GM19023 (cell line): ENCODE results near the gene ARHGEF28.

ENCODE experiments used
- ATAC-seq: cut with Tn5 transposase; IDR thresholded peaks from one replicate; pipeline ENCODE4 v1.9.1; 2021; ENCODE audit warnings: mild to moderate bottlenecking, moderate library complexity; ENCODE audit not compliant: unreplicated experiment

ARHGEF28 gene

DNA sequence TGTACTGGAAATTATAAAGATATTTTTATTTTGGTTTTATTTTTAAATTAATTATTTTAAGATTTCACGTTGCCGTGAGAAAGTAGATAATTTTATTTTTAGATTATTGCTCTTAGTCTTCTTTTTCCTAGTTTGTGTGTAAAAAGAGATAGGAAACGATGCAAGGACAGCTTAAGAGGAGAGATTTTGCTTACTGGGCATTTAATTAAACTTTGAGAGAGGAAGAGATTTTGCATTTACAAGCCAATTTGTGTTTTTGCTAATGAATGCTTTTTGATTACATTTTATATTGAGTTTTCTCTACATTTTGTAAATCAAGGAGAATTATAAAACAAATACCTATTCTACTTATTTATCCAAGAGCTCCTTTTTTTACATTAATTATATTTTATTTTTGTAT lies 64.0 kb downstream of the ARHGEF28 start:
- ATAC-seq, result no peak

DNA sequence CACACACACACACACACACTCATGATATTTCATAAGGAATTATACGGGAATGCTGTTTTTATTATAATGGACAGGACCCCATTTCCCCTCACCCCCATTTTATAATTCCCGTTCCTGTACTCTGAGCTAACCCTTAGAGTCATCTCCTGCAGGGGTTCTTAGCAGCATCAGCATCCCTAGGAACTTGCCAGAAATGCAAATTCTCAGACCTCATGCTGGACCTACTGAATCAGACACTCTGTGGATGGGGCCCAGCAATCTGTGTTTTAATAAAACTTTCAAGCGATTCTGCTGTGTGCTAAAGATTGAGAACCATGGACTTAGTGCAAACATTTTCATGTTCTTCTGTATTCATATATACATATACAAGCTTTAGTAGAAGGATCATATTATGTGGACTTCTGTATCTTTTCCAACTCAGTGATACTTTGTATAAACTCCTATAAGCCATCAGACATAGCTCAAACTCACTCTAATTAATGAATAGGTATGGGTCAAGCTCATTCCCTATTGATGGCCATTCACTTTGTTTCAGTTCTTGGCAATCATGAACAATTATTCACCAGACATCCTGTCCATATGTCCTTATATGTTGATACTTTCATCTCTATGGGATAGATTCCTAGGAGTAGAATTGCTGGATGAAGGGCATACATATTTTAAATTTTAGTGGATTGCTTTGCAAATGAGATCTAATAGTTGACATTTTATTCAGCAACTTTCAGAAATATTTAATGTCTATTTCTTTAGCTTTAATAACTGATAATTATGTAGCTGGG lies 65.5 kb downstream of the ARHGEF28 start:
- ATAC-seq, result no peak

GRCh38 chr5:73692166-73692640 lies 66.2 kb downstream of the ARHGEF28 start:
- peak; percentile 44 for ATAC-seq

GRCh38 chr5:73692981-73693380 lies 67.0 kb downstream of the ARHGEF28 start:
- no peak for ATAC-seq

GRCh38 chr5:73693573-73694061 lies 67.6 kb downstream of the ARHGEF28 start:
- ATAC-seq, result no peak

DNA sequence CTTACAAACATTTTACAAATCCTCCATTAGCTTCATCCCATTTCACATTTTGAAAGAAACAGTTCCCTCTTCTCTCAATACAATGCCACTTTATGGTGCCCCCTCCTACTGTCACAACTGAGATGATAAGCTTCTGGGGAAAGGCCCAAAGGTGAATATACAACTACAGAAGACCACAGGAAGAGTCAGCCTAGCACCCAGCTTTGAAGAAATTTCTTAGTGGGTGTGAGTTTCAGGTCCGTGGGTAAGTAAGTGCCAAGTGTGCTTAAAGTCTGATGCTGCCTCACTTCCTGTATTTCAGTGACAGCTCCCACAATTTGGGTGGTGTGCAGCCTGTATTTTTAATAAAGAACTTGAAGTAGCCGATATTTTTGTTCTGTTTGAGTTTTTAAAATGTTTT lies 68.1 kb downstream of the ARHGEF28 start:
- ATAC-seq, result peak; percentile 75

GRCh38 chr5:73698011-73698410 lies 72.0 kb downstream of the ARHGEF28 start:
- no peak for ATAC-seq

DNA sequence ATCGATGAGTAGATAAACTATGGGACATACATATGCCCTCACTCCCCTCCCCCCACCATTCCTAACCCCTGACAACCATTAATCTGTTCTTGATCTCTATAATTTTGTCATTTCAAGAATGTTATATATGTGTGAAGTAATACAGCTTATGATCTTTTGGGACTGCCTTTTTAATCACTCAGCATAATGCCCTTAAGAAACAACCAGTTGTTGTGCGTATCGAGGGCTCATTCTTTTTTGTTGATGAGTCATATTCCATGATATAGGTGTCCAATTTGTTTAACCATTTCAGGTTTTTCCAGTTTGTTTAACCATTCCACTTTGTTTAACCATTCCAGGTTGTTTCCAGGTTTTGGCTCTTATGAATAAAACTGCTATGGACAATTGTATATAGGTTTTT lies 75.6 kb downstream of the ARHGEF28 start:
- ATAC-seq, result no peak

- ATAC-seq, result no peak
Observed at GRCh38 chr5:73702534-73702933, 76.5 kb downstream of the ARHGEF28 start.

GRCh38 chr5:73702951-73703350 lies 77.0 kb downstream of the ARHGEF28 start:
- ATAC-seq, result no peak

DNA sequence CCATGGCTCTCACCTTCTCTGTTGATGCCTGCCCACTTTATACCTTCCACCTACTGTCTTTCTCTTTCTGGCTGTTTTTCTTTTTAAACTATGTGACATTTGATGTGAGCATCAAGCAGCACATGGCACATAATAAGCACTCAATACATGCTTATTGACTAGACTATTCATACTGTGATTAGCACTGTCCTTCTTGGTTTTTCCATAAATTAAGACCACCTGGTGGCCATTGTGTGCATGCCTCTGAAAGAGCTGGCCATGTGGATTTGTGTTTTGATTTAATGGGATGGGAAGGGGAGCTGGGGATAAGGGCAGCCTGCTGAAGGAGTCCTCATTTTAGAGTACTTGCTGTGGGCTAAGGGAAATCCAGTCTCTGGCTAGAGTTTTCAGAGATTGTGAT lies 79.4 kb downstream of the ARHGEF28 start:
- no peak for ATAC-seq

DNA sequence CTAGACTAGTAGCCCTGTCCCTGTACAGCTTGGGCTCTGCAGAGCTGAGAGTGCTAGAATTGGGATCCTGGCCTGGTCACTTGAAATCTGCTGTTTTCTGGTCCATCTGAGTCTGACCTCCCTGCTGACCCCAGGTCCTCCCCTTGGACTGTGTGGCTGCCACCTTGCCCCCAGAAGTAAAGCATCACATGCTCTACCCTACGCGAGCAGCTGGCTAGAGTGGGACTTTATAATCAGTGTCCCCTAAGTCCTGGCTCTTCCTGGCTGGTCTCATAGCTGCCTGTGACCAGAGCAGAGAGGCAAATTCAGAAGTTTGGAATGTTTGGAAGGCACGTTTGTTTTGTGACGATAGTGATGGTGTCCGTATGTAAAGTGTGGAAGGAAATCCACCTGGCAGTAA lies 81.0 kb downstream of the ARHGEF28 start:
- no peak for ATAC-seq

GRCh38 chr5:73709536-73710129 lies 83.6 kb downstream of the ARHGEF28 start:
- no peak for ATAC-seq

DNA sequence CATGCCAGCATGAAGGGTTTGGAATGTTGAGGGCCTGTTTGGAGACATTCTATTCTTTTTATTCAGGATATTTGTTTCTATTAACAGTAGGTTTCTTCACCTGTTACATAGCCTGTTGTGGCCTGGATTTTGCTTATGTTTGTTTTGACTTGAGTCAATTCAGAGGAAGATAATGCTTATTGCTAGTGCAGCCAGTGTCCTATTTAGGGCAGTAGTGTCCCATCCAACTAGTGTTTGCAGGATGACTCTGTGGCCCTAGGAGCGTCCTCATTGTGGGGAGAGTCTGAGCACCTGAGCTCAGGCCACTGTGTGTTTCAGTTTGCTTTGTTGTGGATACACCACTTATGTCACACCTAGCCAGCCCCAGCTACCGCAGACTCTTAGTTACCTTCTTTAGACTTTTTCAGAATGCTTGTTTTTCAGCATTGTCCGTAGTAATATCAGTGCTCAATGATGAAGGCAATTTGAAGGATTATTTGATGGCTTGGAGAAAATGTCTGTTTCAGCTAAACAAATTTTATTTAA lies 90.3 kb downstream of the ARHGEF28 start:
- no peak for ATAC-seq

DNA sequence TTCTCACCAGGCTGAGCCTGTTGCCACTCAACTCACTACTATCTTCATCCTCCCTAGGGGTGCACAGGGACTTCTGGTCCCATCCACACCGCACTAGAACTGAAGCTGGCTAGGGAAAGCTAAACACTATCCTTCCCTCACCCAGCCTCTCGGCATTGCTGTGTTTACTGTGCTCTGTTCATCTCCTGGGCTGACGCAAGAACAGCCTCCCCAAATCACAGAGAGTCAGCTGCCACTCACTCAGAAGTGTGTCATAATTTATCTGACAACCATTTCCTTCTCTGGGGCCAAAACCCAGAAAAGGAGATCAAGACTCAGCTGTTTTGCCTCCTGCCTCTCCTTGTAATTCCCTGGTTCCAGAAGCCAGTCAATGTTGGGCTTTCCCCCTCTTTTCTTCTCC lies 92.8 kb downstream of the ARHGEF28 start:
- ATAC-seq, result no peak

DNA sequence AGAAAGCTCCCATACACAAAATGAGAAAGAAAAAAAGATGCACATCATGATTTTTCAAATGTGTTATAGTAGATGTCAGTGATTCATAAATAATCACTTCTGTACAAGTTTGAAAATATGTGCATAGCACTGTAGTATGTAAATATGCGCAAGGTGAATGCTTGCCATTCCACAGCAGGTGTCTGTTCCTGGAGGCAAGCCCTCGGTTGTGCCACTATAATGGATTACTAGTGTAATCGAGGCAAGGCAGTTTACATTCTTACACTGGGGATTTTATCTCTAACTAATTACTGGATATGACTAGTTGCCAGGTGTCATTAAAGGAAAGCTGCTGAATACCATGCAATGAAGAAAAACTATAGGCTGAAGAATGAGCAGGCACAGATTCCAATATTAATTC lies 93.6 kb downstream of the ARHGEF28 start:
- no peak for ATAC-seq

- ATAC-seq, result no peak
Observed at GRCh38 chr5:73722231-73722630, 96.2 kb downstream of the ARHGEF28 start.

DNA sequence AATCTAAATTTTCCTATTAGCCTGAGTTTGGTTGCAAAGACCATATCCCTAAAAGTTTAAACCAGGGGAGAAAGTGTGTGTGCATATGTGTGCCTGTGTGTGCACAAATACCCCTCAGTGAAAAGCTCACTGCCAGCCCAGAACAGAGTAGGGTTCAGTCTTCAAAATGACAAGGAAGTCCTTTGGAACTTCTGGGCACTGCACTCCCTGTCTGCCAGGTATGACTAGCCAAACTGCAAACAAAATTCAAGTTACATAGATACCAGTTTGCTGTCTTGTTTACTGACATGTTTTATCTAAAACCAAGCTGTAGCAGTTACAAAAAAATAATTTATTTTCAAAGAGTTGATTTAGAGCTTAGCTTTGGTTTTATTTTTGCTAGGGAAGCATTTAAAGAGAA lies 100.1 kb downstream of the ARHGEF28 start:
- no peak for ATAC-seq

- ATAC-seq, result no peak
Observed at GRCh38 chr5:73726606-73727231, 100.7 kb downstream of the ARHGEF28 start.

GRCh38 chr5:73727470-73727869 lies 101.5 kb downstream of the ARHGEF28 start:
- ATAC-seq, result no peak

DNA sequence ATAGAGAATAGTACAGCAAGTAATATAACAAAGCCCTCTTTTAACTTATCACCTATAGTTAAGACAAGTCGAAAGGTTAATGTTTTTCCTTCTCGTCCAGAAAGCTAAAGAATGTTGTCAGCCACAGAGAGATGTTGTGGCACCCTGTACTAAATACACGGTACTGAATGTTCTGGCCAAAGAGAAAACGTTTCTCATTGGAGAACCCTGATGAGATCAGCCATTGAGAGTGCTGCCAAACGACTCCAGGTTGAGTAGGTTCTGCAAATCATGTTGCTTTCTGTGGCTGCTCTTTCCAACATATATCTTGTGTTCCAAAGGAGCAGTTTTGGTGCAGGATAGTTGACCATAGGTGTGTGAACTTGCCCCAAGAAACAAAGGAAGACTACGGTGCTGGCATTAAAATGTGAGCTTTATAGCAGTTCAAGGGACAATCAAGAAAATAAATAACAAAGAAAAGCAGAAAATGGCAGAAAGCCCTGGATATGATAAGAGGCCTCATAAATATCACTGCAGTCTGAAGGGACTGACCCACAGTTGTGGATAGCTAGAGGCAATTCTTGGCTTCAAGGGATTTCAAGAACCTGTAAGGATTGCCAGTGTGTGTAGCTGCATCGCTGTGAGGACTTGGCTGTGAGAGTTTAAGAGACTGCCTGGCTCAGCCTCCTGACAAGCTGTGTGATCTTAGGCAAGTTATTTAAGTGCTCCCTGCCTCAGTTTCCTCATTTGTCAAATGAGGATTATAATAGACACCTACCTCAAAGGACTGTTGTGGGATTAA lies 102.7 kb downstream of the ARHGEF28 start:
- no peak for ATAC-seq
